Measurements from ENCODE around the gene PLTP. TPM values are rescaled to one million over a fixed set of nuclear protein-coding genes. Genes with fewer than 3 reads are reported as not detected.

The PLTP gene
- polyA plus RNA-seq, 2 donors: 27.0 to 27.2 TPM

GRCh38 chr20:45951925-45952834, 40.2 kb upstream of the PLTP start:
- Histone ChIP-seq H3K9me3 (ENCODE audit: control insufficient read depth in 2 of 2, insufficient read depth in 1 of 2, low read depth in 1 of 2, low read length in 1 of 2) (no peaks in the 10 kb centered on the region), H3K4me1 (ENCODE audit: control insufficient read depth in 2 of 2, insufficient read depth in 2 of 2, low read length in 1 of 2) (peaks cover 0 to 12% of the 10 kb centered on the region in 2 donors), H3K27me3 (ENCODE audit: control insufficient read depth in 1 of 2, insufficient read depth in 2 of 2, low read length in 2 of 2) (no peaks in the 10 kb centered on the region), H3K27ac (ENCODE audit: low read depth in 2 of 2, low read length in 1 of 2) (no peak overlapping the region), H3K4me3 (ENCODE audit: low read depth in 1 of 2, low read length in 2 of 2) (no peak overlapping the region), H3K36me3 (ENCODE audit: control insufficient read depth in 2 of 2, insufficient read depth in 2 of 2, low read length in 1 of 2) (peaks cover 27 to 63% of the 10 kb centered on the region in 2 donors)
- 89 to 91% methylated on average over 19 of the region's 19 CpGs for WGBS, 2 donors

DNA sequence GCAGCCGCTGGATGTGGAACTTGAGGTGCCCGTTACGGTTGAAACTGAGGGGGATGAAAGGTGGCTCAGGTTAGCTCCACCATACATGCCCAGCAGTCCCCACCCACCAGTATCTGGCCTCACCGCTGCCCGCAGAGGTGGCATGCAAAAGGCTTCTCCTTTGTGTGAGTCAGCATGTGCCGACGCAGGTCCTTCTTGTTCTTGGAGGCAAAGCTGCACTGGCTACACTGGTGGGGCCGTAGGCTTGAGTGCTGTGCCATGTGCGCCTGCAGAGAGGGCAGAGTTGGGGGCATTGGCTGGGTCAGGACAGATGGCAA, 38.3 kb upstream of the PLTP start:
- Histone ChIP-seq H3K4me3 (ENCODE audit: low read depth in 1 of 2, low read length in 2 of 2) (no peak overlapping the region), H3K4me1 (ENCODE audit: control insufficient read depth in 2 of 2, insufficient read depth in 2 of 2, low read length in 1 of 2) (peaks cover 0 to 24% of the 10 kb centered on the region in 2 donors), H3K9me3 (ENCODE audit: control insufficient read depth in 2 of 2, insufficient read depth in 1 of 2, low read depth in 1 of 2, low read length in 1 of 2) (no peaks in the 10 kb centered on the region), H3K27ac (ENCODE audit: low read depth in 2 of 2, low read length in 1 of 2) (peak overlapping the region in 1 of 2 donors; percentile 53), H3K36me3 (ENCODE audit: control insufficient read depth in 2 of 2, insufficient read depth in 2 of 2, low read length in 1 of 2) (peaks cover 28 to 77% of the 10 kb centered on the region in 2 donors), H3K27me3 (ENCODE audit: control insufficient read depth in 1 of 2, insufficient read depth in 2 of 2, low read length in 2 of 2) (no peaks in the 10 kb centered on the region)
- WGBS, 2 donors: 74 to 78% methylated on average over 9 of the region's 9 CpGs

DNA sequence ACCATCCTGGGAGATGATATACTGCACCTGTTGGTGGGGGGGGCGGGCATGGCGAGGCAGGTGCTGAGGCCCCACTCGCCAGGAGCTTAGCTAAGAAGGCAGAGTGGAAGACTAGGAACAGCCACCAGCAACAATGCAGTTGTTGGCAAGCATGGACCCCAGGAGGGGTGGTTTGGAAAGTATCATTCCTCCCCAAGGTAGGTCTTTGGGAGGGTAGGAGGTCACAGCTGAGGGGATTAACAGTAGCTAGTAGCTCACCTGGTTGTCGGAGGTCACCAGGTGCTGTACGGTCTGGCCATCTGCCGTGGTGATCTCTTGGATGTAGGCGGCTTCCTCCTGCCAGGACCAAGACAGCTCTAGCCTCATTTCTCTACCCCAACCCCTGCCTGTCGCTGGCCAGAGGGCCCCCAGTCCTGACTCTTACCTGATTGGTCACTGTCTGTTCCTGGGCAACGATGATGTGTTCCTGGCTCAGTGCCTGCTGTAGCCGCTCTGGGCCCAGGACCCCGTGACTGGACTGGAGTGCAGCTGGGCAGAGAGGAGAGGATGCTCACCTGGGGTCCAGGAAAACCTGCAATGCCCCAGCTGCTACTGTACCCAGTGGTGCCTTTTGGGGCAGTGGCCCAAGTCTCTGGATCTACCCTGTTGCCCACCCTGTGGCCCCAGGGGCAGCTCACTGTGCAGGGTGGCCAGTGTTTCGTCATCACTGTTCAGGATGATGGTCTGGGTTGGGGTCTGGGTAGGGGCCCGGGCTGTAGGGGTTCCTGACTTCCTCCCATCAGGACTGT, 37.8 kb upstream of the PLTP start:
- peak overlapping the region in 1 of 2 donors; percentile 53 for H3K27ac ChIP-seq (ENCODE audit: low read depth in 2 of 2, low read length in 1 of 2)
- 82 to 83% methylated on average over 13 of the region's 13 CpGs for WGBS, 2 donors
- no peaks in the 10 kb centered on the region for H3K27me3 ChIP-seq (ENCODE audit: control insufficient read depth in 1 of 2, insufficient read depth in 2 of 2, low read length in 2 of 2)
- peaks cover 32 to 82% of the 10 kb centered on the region in 2 donors for H3K36me3 ChIP-seq (ENCODE audit: control insufficient read depth in 2 of 2, insufficient read depth in 2 of 2, low read length in 1 of 2)
- H3K4me3 ChIP-seq (ENCODE audit: low read depth in 1 of 2, low read length in 2 of 2): no peak overlapping the region
- H3K4me1 ChIP-seq (ENCODE audit: control insufficient read depth in 2 of 2, insufficient read depth in 2 of 2, low read length in 1 of 2): peaks cover 0 to 30% of the 10 kb centered on the region in 2 donors
- no peaks in the 10 kb centered on the region for H3K9me3 ChIP-seq (ENCODE audit: control insufficient read depth in 2 of 2, insufficient read depth in 1 of 2, low read depth in 1 of 2, low read length in 1 of 2)

DNA sequence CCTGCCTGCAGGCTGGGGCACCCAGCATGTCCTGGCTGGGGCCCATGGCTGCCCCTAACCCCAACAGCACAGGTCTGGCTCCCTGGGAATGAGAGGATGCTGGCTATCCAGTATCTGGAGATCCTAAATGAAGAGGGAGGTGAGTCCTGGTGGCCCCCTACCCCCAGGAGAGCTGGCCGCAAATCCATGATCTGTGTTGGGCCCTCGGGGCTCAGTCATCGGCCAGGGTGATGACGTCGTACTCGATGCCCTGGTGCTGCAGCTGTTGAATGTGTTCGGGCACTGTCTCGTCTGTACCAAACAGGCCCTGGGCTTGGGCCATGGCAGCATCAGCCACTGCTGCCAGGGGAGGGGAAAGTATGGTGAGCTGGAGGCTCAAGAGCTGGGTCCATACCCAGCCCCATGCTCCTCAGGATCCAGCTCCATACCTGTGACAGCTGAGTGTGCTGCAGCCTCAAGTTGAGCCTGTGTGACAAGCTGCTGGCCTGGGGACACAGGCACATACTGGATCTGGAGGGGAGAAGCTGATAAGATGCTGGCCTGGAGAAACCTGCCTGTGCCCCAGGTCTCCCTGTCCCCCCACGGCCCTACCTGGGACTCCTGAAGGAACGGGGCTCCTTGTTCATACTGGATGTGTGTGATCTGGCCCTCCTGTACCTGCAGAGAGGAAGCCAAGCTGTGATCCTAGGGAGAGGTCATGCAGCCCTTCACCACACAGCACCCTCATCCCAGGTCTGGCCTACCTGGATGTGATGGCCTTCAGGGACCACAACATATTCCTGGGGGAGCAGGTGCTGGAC, 37.0 kb upstream of the PLTP start:
- WGBS, 2 donors: 55 to 68% methylated on average over 10 of the region's 10 CpGs
- Histone ChIP-seq H3K27me3 (ENCODE audit: control insufficient read depth in 1 of 2, insufficient read depth in 2 of 2, low read length in 2 of 2) (no peaks in the 10 kb centered on the region), H3K4me1 (ENCODE audit: control insufficient read depth in 2 of 2, insufficient read depth in 2 of 2, low read length in 1 of 2) (peaks cover 0 to 32% of the 10 kb centered on the region in 2 donors), H3K36me3 (ENCODE audit: control insufficient read depth in 2 of 2, insufficient read depth in 2 of 2, low read length in 1 of 2) (peaks cover 32 to 84% of the 10 kb centered on the region in 2 donors), H3K9me3 (ENCODE audit: control insufficient read depth in 2 of 2, insufficient read depth in 1 of 2, low read depth in 1 of 2, low read length in 1 of 2) (no peaks in the 10 kb centered on the region), H3K27ac (ENCODE audit: low read depth in 2 of 2, low read length in 1 of 2) (peak overlapping the region in 1 of 2 donors; percentile 30), H3K4me3 (ENCODE audit: low read depth in 1 of 2, low read length in 2 of 2) (no peak overlapping the region)

GRCh38 chr20:45948261-45948733, 36.3 kb upstream of the PLTP start:
- H3K27me3 ChIP-seq (ENCODE audit: control insufficient read depth in 1 of 2, insufficient read depth in 2 of 2, low read length in 2 of 2): no peaks in the 10 kb centered on the region
- peaks cover 0 to 33% of the 10 kb centered on the region in 2 donors for H3K4me1 ChIP-seq (ENCODE audit: control insufficient read depth in 2 of 2, insufficient read depth in 2 of 2, low read length in 1 of 2)
- H3K36me3 ChIP-seq (ENCODE audit: control insufficient read depth in 2 of 2, insufficient read depth in 2 of 2, low read length in 1 of 2): peaks cover 27 to 83% of the 10 kb centered on the region in 2 donors
- peak overlapping the region in 1 of 2 donors; percentile 30 for H3K27ac ChIP-seq (ENCODE audit: low read depth in 2 of 2, low read length in 1 of 2)
- 72 to 79% methylated on average over 7 of the region's 7 CpGs for WGBS, 2 donors
- no peaks in the 10 kb centered on the region for H3K9me3 ChIP-seq (ENCODE audit: control insufficient read depth in 2 of 2, insufficient read depth in 1 of 2, low read depth in 1 of 2, low read length in 1 of 2)
- H3K4me3 ChIP-seq (ENCODE audit: low read depth in 1 of 2, low read length in 2 of 2): no peak overlapping the region

- Histone ChIP-seq H3K36me3 (ENCODE audit: control insufficient read depth in 2 of 2, insufficient read depth in 2 of 2, low read length in 1 of 2) (peaks cover 21 to 80% of the 10 kb centered on the region in 2 donors), H3K27ac (ENCODE audit: low read depth in 2 of 2, low read length in 1 of 2) (peak overlapping the region; percentile 52 to 62), H3K27me3 (ENCODE audit: control insufficient read depth in 1 of 2, insufficient read depth in 2 of 2, low read length in 2 of 2) (no peaks in the 10 kb centered on the region), H3K9me3 (ENCODE audit: control insufficient read depth in 2 of 2, insufficient read depth in 1 of 2, low read depth in 1 of 2, low read length in 1 of 2) (no peaks in the 10 kb centered on the region), H3K4me1 (ENCODE audit: control insufficient read depth in 2 of 2, insufficient read depth in 2 of 2, low read length in 1 of 2) (peaks cover 0 to 33% of the 10 kb centered on the region in 2 donors), H3K4me3 (ENCODE audit: low read depth in 1 of 2, low read length in 2 of 2) (no peak overlapping the region)
- 79 to 83% methylated on average over 29 of the region's 29 CpGs for WGBS, 2 donors
Measured at GRCh38 chr20:45947110-45947866, 35.3 kb upstream of the PLTP start.

DNA sequence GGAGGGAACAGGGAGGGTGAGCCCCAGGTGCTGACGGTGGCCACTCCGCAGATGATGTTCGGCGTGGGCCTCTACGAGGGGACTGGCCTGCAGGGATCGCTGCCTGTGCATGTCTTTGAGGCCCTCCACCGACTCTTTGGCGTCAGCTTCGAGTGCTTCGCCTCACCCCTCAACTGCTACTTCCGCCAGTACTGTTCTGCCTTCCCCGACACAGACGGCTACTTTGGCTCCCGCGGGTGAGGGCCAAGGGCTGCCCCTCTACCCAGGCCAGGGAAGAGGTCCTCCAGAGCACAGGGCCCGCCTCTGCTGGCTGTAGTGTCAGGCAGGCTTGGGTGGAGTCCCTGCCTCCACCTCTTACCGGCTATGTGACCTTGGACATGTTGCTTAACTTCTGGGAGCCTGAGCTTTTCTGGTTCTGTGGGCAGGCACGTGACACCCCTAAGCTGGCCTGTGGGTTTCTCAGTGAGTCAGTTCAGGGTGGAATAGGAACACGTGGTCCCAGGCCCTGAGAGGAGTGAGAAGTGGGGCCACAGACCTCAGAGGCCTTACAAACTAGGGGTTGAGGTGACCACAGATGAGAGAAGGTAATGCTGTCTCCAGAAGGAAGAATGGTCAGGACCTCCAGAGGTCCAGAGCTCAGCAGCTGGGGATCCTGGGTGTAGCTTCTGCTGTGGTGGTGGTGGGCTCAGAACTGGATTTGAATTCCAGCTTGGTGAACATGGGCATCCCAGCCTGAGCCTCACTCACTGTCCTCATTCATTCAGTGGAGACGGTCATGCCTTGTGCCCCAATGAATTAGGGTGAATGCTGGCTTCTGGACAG, 34.4 kb upstream of the PLTP start:
- peak overlapping the region; percentile 52 to 86 for H3K27ac ChIP-seq (ENCODE audit: low read depth in 2 of 2, low read length in 1 of 2)
- no peaks in the 10 kb centered on the region for H3K9me3 ChIP-seq (ENCODE audit: control insufficient read depth in 2 of 2, insufficient read depth in 1 of 2, low read depth in 1 of 2, low read length in 1 of 2)
- H3K27me3 ChIP-seq (ENCODE audit: control insufficient read depth in 1 of 2, insufficient read depth in 2 of 2, low read length in 2 of 2): no peaks in the 10 kb centered on the region
- no peak overlapping the region for H3K4me3 ChIP-seq (ENCODE audit: low read depth in 1 of 2, low read length in 2 of 2)
- H3K4me1 ChIP-seq (ENCODE audit: control insufficient read depth in 2 of 2, insufficient read depth in 2 of 2, low read length in 1 of 2): peaks cover 0 to 33% of the 10 kb centered on the region in 2 donors
- WGBS, 2 donors: 68 to 76% methylated on average over 20 of the region's 20 CpGs
- H3K36me3 ChIP-seq (ENCODE audit: control insufficient read depth in 2 of 2, insufficient read depth in 2 of 2, low read length in 1 of 2): peaks cover 17 to 72% of the 10 kb centered on the region in 2 donors

DNA sequence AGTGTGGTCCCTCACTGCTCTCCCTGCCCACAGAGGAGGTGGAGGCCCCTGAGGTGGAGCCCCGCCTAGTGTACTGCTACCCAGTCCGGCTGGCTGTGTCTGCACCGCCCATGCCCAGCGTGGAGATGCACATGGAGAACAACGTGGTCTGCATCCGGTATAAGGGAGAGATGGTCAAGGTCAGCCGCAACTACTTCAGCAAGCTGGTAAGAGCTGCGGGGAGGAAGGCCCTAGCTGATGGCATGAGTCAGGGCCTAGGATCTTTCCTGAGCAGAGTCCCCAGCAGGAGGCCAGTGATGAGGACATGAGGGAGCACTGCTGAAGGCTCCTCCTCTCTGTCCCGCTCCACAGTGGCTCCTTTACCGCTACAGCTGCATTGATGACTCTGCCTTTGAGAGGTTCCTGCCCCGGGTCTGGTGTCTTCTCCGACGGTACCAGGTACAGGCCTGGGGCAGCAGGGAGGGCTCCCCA, 33.8 kb upstream of the PLTP start:
- Histone ChIP-seq H3K36me3 (ENCODE audit: control insufficient read depth in 2 of 2, insufficient read depth in 2 of 2, low read length in 1 of 2) (peaks cover 17 to 72% of the 10 kb centered on the region in 2 donors), H3K4me1 (ENCODE audit: control insufficient read depth in 2 of 2, insufficient read depth in 2 of 2, low read length in 1 of 2) (peaks cover 0 to 35% of the 10 kb centered on the region in 2 donors), H3K27ac (ENCODE audit: low read depth in 2 of 2, low read length in 1 of 2) (peak overlapping the region; percentile 1 to 86), H3K27me3 (ENCODE audit: control insufficient read depth in 1 of 2, insufficient read depth in 2 of 2, low read length in 2 of 2) (no peaks in the 10 kb centered on the region), H3K4me3 (ENCODE audit: low read depth in 1 of 2, low read length in 2 of 2) (no peak overlapping the region), H3K9me3 (ENCODE audit: control insufficient read depth in 2 of 2, insufficient read depth in 1 of 2, low read depth in 1 of 2, low read length in 1 of 2) (no peaks in the 10 kb centered on the region)
- 76 to 79% methylated on average over 13 of the region's 13 CpGs for WGBS, 2 donors

Measured in esophagus (tissue), 2 donors.